HCT116 (cell line): ENCODE data around the gene CREG1. TPM values are rescaled to one million over a fixed set of nuclear protein-coding genes. Genes with fewer than 3 reads are reported as not detected.
A peak's percentile ranks its signal among the peaks of the same experiment; 100 is the strongest.

Experiments used
- ATAC-seq: fragments of 200-7000 bp; cut with Tn5 transposase; 2 replicates; pipeline ENCODE4 v1.9.1; 2020; ENCODE audit warnings: mild to moderate bottlenecking, moderate library complexity
- BruUV-seq: library from RNA; stranded (reverse); fragments of 400-500 nt; replicated peaks from 2 replicates; lab custom pipeline; 2021; lab: Mats Ljungman, UMichigan
- CTCF ChIA-PET: fragments of 300-600 bp; sonication (Branson Sonifier 250); formaldehyde crosslinking; loops from one replicate; lab custom pipeline; 2021; ENCODE audit warnings: antibody characterized with exemption; lab: Charles Lee
- POLR2A ChIA-PET: fragments of 300-600, 350-600 bp; sonication (Branson Sonifier 250); formaldehyde crosslinking; loops from one replicate; lab custom pipeline; 2021; ENCODE audit warnings: antibody characterized with exemption; lab: Charles Lee
- RAD21 ChIA-PET, 2 experiments: fragments of 300-600 bp; sonication (Branson Sonifier 250); formaldehyde crosslinking; loops; one replicate each; lab custom pipeline; 2023; ENCODE audit warnings: low total read pairs in 2 of 2; ENCODE audit not compliant: uncharacterized antibody in 2 of 2, unreplicated experiment in 2 of 2, low non-redundant PET in 1 of 2; lab: Charles Lee
- DNase-seq: peaks from one replicate; pipeline ENCODE4 v3.0.0-alpha.2; 2010; ENCODE audit warnings: low read depth, low spot score
- H2AFZ ChIP-seq: fragments of 200-600 bp; shearing (Covaris generic), sonication (generic); 2 replicates; pipeline ENCODE4 v1.6.1; 2017; ENCODE audit warnings: low read depth, mixed run types, mixed read lengths, antibody characterized with exemption, low read length; ENCODE audit not compliant: poor library complexity, severe bottlenecking
- H3K27ac ChIP-seq: 2 replicates; pipeline ENCODE4 v1.5.1; 2012; ENCODE audit warnings: low read depth, low read length
- H3K27me3 ChIP-seq: fragments of 200-600 bp; sonication (generic); 2 replicates; pipeline ENCODE4 v1.6.1; 2016; ENCODE audit warnings: mixed run types, low read length, mixed read lengths; ENCODE audit not compliant: insufficient read depth
- H3K36me3 ChIP-seq, 2 experiments: fragments of 200-500 bp in 1 of 2; fragments of 200-600 bp in 1 of 2; sonication (Bioruptor generic) in 1 of 2; sonication (generic) in 1 of 2; 2 replicates each; pipeline versions ENCODE4 v1.5.1 to v1.6.1; 2014 to 2016; ENCODE audit warnings: low read length in 2 of 2, inconsistent platforms in 1 of 2, mixed read lengths in 1 of 2, mixed run types in 1 of 2; ENCODE audit not compliant: insufficient read depth in 2 of 2, control insufficient read depth in 1 of 2
- H3K4me1 ChIP-seq, 2 experiments: fragments of 200-600 bp in 1 of 2; sonication (generic) in 1 of 2; 2 replicates each; pipeline versions ENCODE4 v1.5.1 to v1.6.1; 2012 to 2017; ENCODE audit warnings: low read length in 2 of 2, inconsistent platforms in 1 of 2, mild to moderate bottlenecking in 1 of 2, mixed read lengths in 1 of 2, mixed run types in 1 of 2, moderate library complexity in 1 of 2; ENCODE audit not compliant: insufficient read depth in 2 of 2, control insufficient read depth in 1 of 2
- H3K4me2 ChIP-seq: fragments of 200-600 bp; sonication (generic); 2 replicates; pipeline ENCODE4 v1.6.1; 2017; ENCODE audit warnings: mixed run types, low read length, mixed read lengths
- H3K4me3 ChIP-seq, 2 experiments: fragments of 200-600 bp in 1 of 2; sonication (generic) in 1 of 2; replicated peaks in 1 of 2; 2 replicates each; pipeline ENCODE4 v1.5.1; 2011 to 2016; ENCODE audit warnings: low read length in 2 of 2, control low read depth in 1 of 2, low read depth in 1 of 2, mild to moderate bottlenecking in 1 of 2, mixed read lengths in 1 of 2, mixed run types in 1 of 2
- H3K79me2 ChIP-seq: fragments of 200-600 bp; sonication (generic); 2 replicates; pipeline ENCODE4 v1.6.1; 2017; ENCODE audit warnings: mild to moderate bottlenecking, mixed run types, low read length, moderate library complexity, mixed read lengths; ENCODE audit not compliant: insufficient read depth
- H3K9ac ChIP-seq: fragments of 200-600 bp; sonication (generic); 2 replicates; pipeline ENCODE4 v1.6.1; 2016; ENCODE audit warnings: low read length, mixed read lengths
- H3K9me2 ChIP-seq: fragments of 200-600 bp; sonication (generic), shearing (Covaris generic); 2 replicates; pipeline ENCODE4 v1.6.1; 2017; ENCODE audit warnings: mixed run types, mild to moderate bottlenecking, moderate library complexity; ENCODE audit not compliant: insufficient read depth
- H3K9me3 ChIP-seq, 2 experiments: fragments of 200-500 bp in 1 of 2; fragments of 200-600 bp in 1 of 2; sonication (Bioruptor generic) in 1 of 2; sonication (generic) in 1 of 2; 2 replicates each; pipeline ENCODE4 v1.6.1; 2014 to 2017; ENCODE audit warnings: low read length in 2 of 2, mixed read lengths in 2 of 2, inconsistent platforms in 1 of 2, low read depth in 1 of 2, mild to moderate bottlenecking in 1 of 2, mixed run types in 1 of 2, moderate library complexity in 1 of 2; ENCODE audit not compliant: control insufficient read depth in 1 of 2, insufficient read depth in 1 of 2
- H4K20me1 ChIP-seq: fragments of 200-600 bp; sonication (generic), shearing (Covaris generic); 2 replicates; pipeline ENCODE4 v1.6.1; 2017; ENCODE audit warnings: mixed run types, mild to moderate bottlenecking, moderate library complexity; ENCODE audit not compliant: insufficient read depth
- CBX3 ChIP-seq: IDR thresholded peaks from 2 replicates; pipeline ENCODE4 v1.6.1; 2012; ENCODE audit warnings: low read depth
- CEBPB ChIP-seq: IDR thresholded peaks from 2 replicates; pipeline ENCODE4 v1.6.1; 2012; ENCODE audit warnings: low read depth
- EGR1 ChIP-seq: IDR thresholded peaks from 2 replicates; pipeline ENCODE4 v1.6.1; 2012; ENCODE audit warnings: low read depth
- ELF1 ChIP-seq: IDR thresholded peaks from 2 replicates; pipeline ENCODE4 v1.6.1; 2012; ENCODE audit warnings: low read depth, borderline replicate concordance
- FOSL1 ChIP-seq: IDR thresholded peaks from 2 replicates; pipeline ENCODE4 v1.6.1; 2012; ENCODE audit warnings: low read depth
- JUND ChIP-seq: IDR thresholded peaks from 2 replicates; pipeline ENCODE4 v1.6.1; 2012
- RAD21 ChIP-seq: IDR thresholded peaks from 2 replicates; pipeline ENCODE4 v1.6.1; 2012; ENCODE audit warnings: low read depth, mild to moderate bottlenecking
- SIN3A ChIP-seq: IDR thresholded peaks from 2 replicates; pipeline ENCODE4 v1.6.1; 2012; ENCODE audit warnings: low read depth
- TCF7L2 ChIP-seq: IDR thresholded peaks from 2 replicates; pipeline ENCODE4 v1.7.0; 2011; ENCODE audit warnings: borderline replicate concordance, inconsistent platforms; ENCODE audit not compliant: insufficient read depth, insufficient read length; ENCODE audit errors: extremely low read depth
- YY1 ChIP-seq: IDR thresholded peaks from 2 replicates; pipeline ENCODE4 v1.6.1; 2011; ENCODE audit warnings: low read length, low read depth, moderate library complexity, mild to moderate bottlenecking; ENCODE audit not compliant: insufficient replicate concordance; ENCODE audit errors: extremely low read depth
- ZFX ChIP-seq: fragments of 450-650 bp; IDR thresholded peaks from 2 replicates; pipeline ENCODE4 v1.6.1; 2017
- ZNF274 ChIP-seq: fragments of 200-500 bp; sonication (Bioruptor generic); IDR thresholded peaks from 2 replicates; pipeline ENCODE4 v1.6.1; 2014; ENCODE audit warnings: mild to moderate bottlenecking, low read depth, low read length, inconsistent platforms
- intact Hi-C: fragments of 100-400 bp; cut with micrococcal nuclease; formaldehyde crosslinking; loops from 2 replicates; pipeline ENCODE4 v1.10.0; 2022
- total RNA-seq: library from RNA; stranded (reverse); gene quantifications from one replicate; pipeline ENCODE4 v1.2.1, GENCODE V29; 2021; ENCODE audit not compliant: unreplicated experiment
- TF ChIP-seq, protein P1 (sequence below): IDR thresholded peaks from 2 replicates; pipeline ENCODE4 v1.6.1; 2011; ENCODE audit warnings: mild to moderate bottlenecking, low read length, moderate library complexity; ENCODE audit not compliant: insufficient replicate concordance; ENCODE audit errors: extremely low read depth
- TF ChIP-seq, protein P2 (sequence below): IDR thresholded peaks from 2 replicates; pipeline ENCODE4 v1.6.1; 2012; ENCODE audit warnings: low read depth
- TF ChIP-seq, protein P3 (sequence below): IDR thresholded peaks from 2 replicates; pipeline ENCODE4 v1.6.1; 2012

The CREG1 gene
- total RNA-seq, 1 experiment from 2014 or later: 55.7 TPM

DNA sequence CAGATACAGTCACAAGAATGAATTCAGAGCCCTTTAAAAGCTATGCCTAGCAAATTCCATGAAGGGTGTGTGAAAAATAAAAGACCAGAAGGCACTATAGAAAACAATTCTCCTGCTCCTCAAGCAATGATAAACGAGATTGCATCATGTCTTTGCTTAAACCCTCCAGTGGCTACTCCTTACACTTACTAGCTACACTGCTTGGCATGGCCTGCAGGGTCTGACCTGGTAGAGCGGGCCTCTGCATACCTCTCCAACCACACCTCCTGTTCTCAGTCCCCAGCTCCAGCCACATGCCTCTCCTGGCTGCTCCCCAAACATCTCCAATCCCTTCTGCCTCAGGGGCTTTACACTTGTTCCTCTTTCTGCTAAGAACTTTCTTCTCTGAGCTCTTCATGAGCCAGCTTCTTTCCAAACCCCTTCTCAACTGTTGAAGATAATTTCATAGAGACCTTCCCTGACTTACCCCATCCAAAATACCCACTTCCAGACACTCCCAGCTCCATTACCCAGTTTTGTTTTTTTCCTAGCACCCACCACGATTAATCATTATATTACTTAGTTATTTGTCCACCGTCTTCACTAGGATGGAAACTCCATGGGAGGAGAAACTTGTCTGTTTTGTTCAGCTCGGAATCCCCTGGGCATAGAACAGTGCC, 11.2 kb upstream of the CREG1 start:
- intact Hi-C loops: no loop called here
- DNase-seq: no peak
- CTCF ChIA-PET: interaction anchor here (1.8 kb wide), 1 partner anchor 11 kb away, joined by 4 read pairs; the partner anchor contains the start of gene CREG1

More for the DNA sequence above, 11.2 kb upstream of the CREG1 start:
- peak; percentile 67 for ATAC-seq
- no peaks in the 10 kb centered on the region for H3K36me3 ChIP-seq
- no peak overlapping the region for H3K27ac ChIP-seq
- H3K9me2 ChIP-seq: no peaks in the 10 kb centered on the region
- H4K20me1 ChIP-seq: no peaks in the 10 kb centered on the region
- no peak overlapping the region for H2AFZ ChIP-seq
- BruUV-seq: no TSS peak
- H3K4me1 ChIP-seq: peaks cover 0 to 4% of the 10 kb centered on the region in 2 experiments; a peak in 1 of 4 replicates
- no peak for TF ChIP-seq EGR1
- TF ChIP-seq CEBPB: no peak
- TF ChIP-seq CBX3: no peak
- TF ChIP-seq, protein P1, sequence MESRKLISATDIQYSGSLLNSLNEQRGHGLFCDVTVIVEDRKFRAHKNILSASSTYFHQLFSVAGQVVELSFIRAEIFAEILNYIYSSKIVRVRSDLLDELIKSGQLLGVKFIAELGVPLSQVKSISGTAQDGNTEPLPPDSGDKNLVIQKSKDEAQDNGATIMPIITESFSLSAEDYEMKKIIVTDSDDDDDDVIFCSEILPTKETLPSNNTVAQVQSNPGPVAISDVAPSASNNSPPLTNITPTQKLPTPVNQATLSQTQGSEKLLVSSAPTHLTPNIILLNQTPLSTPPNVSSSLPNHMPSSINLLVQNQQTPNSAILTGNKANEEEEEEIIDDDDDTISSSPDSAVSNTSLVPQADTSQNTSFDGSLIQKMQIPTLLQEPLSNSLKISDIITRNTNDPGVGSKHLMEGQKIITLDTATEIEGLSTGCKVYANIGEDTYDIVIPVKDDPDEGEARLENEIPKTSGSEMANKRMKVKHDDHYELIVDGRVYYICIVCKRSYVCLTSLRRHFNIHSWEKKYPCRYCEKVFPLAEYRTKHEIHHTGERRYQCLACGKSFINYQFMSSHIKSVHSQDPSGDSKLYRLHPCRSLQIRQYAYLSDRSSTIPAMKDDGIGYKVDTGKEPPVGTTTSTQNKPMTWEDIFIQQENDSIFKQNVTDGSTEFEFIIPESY: no peak
- TF ChIP-seq TCF7L2: no peak
- no peak for TF ChIP-seq ELF1
- no peak for TF ChIP-seq ZNF274
- TF ChIP-seq, protein P2, sequence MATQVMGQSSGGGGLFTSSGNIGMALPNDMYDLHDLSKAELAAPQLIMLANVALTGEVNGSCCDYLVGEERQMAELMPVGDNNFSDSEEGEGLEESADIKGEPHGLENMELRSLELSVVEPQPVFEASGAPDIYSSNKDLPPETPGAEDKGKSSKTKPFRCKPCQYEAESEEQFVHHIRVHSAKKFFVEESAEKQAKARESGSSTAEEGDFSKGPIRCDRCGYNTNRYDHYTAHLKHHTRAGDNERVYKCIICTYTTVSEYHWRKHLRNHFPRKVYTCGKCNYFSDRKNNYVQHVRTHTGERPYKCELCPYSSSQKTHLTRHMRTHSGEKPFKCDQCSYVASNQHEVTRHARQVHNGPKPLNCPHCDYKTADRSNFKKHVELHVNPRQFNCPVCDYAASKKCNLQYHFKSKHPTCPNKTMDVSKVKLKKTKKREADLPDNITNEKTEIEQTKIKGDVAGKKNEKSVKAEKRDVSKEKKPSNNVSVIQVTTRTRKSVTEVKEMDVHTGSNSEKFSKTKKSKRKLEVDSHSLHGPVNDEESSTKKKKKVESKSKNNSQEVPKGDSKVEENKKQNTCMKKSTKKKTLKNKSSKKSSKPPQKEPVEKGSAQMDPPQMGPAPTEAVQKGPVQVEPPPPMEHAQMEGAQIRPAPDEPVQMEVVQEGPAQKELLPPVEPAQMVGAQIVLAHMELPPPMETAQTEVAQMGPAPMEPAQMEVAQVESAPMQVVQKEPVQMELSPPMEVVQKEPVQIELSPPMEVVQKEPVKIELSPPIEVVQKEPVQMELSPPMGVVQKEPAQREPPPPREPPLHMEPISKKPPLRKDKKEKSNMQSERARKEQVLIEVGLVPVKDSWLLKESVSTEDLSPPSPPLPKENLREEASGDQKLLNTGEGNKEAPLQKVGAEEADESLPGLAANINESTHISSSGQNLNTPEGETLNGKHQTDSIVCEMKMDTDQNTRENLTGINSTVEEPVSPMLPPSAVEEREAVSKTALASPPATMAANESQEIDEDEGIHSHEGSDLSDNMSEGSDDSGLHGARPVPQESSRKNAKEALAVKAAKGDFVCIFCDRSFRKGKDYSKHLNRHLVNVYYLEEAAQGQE: no peak
- no peak for TF ChIP-seq YY1
- no peak for TF ChIP-seq ZFX
- TF ChIP-seq RAD21: no peak
- no peak for TF ChIP-seq JUND
- TF ChIP-seq, protein P3, sequence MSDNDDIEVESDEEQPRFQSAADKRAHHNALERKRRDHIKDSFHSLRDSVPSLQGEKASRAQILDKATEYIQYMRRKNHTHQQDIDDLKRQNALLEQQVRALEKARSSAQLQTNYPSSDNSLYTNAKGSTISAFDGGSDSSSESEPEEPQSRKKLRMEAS: no peak
- no peak for TF ChIP-seq SIN3A
- no peak for TF ChIP-seq FOSL1
- RAD21 ChIA-PET: no interaction called here
- POLR2A ChIA-PET: interaction anchor here (2.4 kb wide), 1 partner anchor 11 kb away, joined by 10 read pairs; the partner anchor contains the start of gene CREG1
- no peak overlapping the region for H3K4me2 ChIP-seq
- no peaks in the 10 kb centered on the region for H3K79me2 ChIP-seq
- no peak overlapping the region for H3K9ac ChIP-seq
- H3K4me3 ChIP-seq: no peak overlapping the region
- H3K27me3 ChIP-seq: no peaks in the 10 kb centered on the region
- no peaks in the 10 kb centered on the region for H3K9me3 ChIP-seq
